ENCODE results near the gene HINFP.
"Not testable (repeated sequence)": the region's sequence is repeated elsewhere in the genome, so short reads cannot be mapped to it uniquely, and the experiment has no call there.

HINFP gene

GRCh38 chr11:119117004-119117706 lies 4.2 kb upstream of the HINFP start:
- no peak for DNase-seq (ENCODE audit: low read depth in 3 of 3)

GRCh38 chr11:119118227-119118626 lies 3.2 kb upstream of the HINFP start:
- DNase-seq (ENCODE audit: low read depth in 3 of 3): no peak

GRCh38 chr11:119118946-119119345 lies 2.4 kb upstream of the HINFP start:
- DNase-seq (ENCODE audit: low read depth in 3 of 3): no peak

- no peak for DNase-seq (ENCODE audit: low read depth in 3 of 3)
Measured at GRCh38 chr11:119120639-119121007, 757 bp upstream of the HINFP start.

GRCh38 chr11:119121811-119122124 lies 388 bp downstream of the HINFP start:
- DNase-seq (ENCODE audit: low read depth in 3 of 3): no peak

- DNase-seq (ENCODE audit: low read depth in 3 of 3): no peak
Measured at GRCh38 chr11:119125821-119126220, 4.4 kb downstream of the HINFP start.

GRCh38 chr11:119126675-119127268 lies 5.4 kb downstream of the HINFP start:
- no peak for DNase-seq (ENCODE audit: low read depth in 3 of 3)

- DNase-seq (ENCODE audit: low read depth in 3 of 3): no peak
Measured at GRCh38 chr11:119130662-119131061, 9.3 kb downstream of the HINFP start.

GRCh38 chr11:119134389-119134978 lies 13.1 kb downstream of the HINFP start:
- DNase-seq (ENCODE audit: low read depth in 3 of 3): no peak

GRCh38 chr11:119139276-119139675 lies 17.9 kb downstream of the HINFP start:
- DNase-seq (ENCODE audit: low read depth in 3 of 3): not testable (repeated sequence)

- peak in 1 of 3 donors; percentile 25 for DNase-seq (ENCODE audit: low read depth in 3 of 3)
Measured at GRCh38 chr11:119144825-119145486, 23.6 kb downstream of the HINFP start.

- DNase-seq (ENCODE audit: low read depth in 3 of 3): no peak
Measured at GRCh38 chr11:119145551-119145950, 24.2 kb downstream of the HINFP start.

- DNase-seq (ENCODE audit: low read depth in 3 of 3): no peak
Measured at GRCh38 chr11:119147604-119148333, 26.4 kb downstream of the HINFP start.

- no peak for DNase-seq (ENCODE audit: low read depth in 3 of 3)
Measured at GRCh38 chr11:119148720-119149017, 27.3 kb downstream of the HINFP start.

GRCh38 chr11:119149018-119149785 lies 27.8 kb downstream of the HINFP start, which contains the start of gene ABCG4:
TSS of gene ABCG4 (plus strand) at chr11:119149052. CDS start at chr11:119149966, 914 bp downstream.
- DNase-seq (ENCODE audit: low read depth in 3 of 3): peak in 1 of 3 donors; percentile 28

GRCh38 chr11:119149786-119150275 lies 28.5 kb downstream of the HINFP start:
- DNase-seq (ENCODE audit: low read depth in 3 of 3): no peak

- DNase-seq (ENCODE audit: low read depth in 3 of 3): no peak
Measured at GRCh38 chr11:119152043-119152442, 30.7 kb downstream of the HINFP start.

- DNase-seq (ENCODE audit: low read depth in 3 of 3): no peak
Measured at GRCh38 chr11:119152604-119153003, 31.2 kb downstream of the HINFP start.

GRCh38 chr11:119153049-119153818 lies 31.9 kb downstream of the HINFP start:
- no peak for DNase-seq (ENCODE audit: low read depth in 3 of 3)

GRCh38 chr11:119154178-119154577 lies 32.8 kb downstream of the HINFP start:
- DNase-seq (ENCODE audit: low read depth in 3 of 3): no peak

Data from stimulated activated CD4-positive, alpha-beta T cell treated with anti-CD3 and anti-CD28 coated beads, TNF-alpha, amount 100 ng/mL, for 48 hours (primary cell).